Omental fat pad (tissue), 4 donors: ENCODE results near the gene RPS6KA4. TPM values are rescaled to one million over a fixed set of nuclear protein-coding genes. Genes with fewer than 3 reads are reported as not detected.

Source experiments
- ATAC-seq: fragments of 150-250 bp; one replicate; pipeline ENCODE4 v1.9.1; 2016; ENCODE audit warnings: mild to moderate bottlenecking, moderate library complexity; ENCODE audit not compliant: low FRiP score
- DNase-seq: peaks from one replicate; pipeline ENCODE4 v3.0.0-alpha.2; 2019; ENCODE audit warnings: low spot score
- CTCF ChIP-seq, 3 donors: fragments of 450-650 bp; IDR thresholded peaks; one replicate each; pipeline ENCODE4 v1.5.1; 2016 to 2017; ENCODE audit warnings: antibody characterized with exemption in 3 of 3, mild to moderate bottlenecking in 3 of 3, moderate library complexity in 2 of 3
- total RNA-seq, 4 donors: library from RNA; depleted of rRNA; stranded (reverse); fragments of >200 nt; gene quantifications; one replicate each; pipeline ENCODE4 v1.1.0, GENCODE V29; 2016

RPS6KA4 gene
- total RNA-seq, 4 donors from 2014 or later = 15.7 to 64.2 (median 28.1) TPM

GRCh38 chr11:64369440-64370421, 10.8 kb downstream of the RPS6KA4 start:
- ATAC-seq (no peak), DNase-seq (no peak)
- no peak for TF ChIP-seq CTCF (IDR thresholded peaks at IDR 0.05)

DNA sequence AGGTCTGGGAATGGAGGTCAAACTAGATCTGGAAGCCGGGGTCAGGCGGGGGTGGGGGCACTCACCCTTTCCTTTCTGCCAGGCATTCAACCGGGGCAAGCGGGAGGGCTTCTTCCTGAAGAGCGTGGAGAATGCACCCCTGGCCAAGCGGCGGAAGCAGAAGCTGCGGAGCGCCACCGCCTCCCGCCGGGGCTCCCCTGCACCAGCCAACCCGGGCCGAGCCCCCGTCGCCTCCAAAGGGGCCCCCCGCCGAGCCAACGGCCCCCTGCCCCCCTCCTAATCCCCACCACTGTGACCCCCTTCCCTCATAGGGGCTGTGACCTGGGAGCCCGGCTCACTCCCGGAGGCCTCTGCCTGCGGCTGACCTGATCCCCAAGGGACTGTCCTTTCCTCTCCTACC, 12.2 kb downstream of the RPS6KA4 start:
- DNase-seq (no peak), ATAC-seq (no peak)
- TF ChIP-seq CTCF (IDR thresholded peaks at IDR 0.05) = no peak

DNA sequence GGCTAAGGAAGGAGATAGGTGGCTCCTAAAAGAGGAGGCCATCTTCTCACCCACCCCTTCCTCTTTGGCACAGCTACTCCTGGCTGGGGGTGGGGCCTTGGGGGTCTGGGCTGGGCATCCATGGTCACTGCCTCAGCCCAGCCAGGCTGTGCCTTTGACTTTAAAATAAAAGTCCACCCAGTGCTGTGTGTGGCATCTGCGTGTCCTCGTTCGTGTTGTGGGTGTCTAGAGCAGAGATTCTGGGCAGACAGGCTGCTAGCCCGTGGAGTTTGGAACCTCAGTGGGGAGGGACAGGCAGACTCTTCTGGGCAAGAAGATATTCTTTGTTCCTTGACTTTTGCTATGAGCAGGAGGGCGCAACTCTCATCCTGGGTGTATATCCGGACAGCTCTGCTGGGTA, 13.1 kb downstream of the RPS6KA4 start:
- ATAC-seq (no peak), DNase-seq (no peak)
- no peak for TF ChIP-seq CTCF (IDR thresholded peaks at IDR 0.05)

- TF ChIP-seq CTCF (IDR thresholded peaks at IDR 0.05) = no peak
- ATAC-seq = peak; percentile 27
- DNase-seq = no peak
Measured at GRCh38 chr11:64372802-64373597, 14.0 kb downstream of the RPS6KA4 start.

DNA sequence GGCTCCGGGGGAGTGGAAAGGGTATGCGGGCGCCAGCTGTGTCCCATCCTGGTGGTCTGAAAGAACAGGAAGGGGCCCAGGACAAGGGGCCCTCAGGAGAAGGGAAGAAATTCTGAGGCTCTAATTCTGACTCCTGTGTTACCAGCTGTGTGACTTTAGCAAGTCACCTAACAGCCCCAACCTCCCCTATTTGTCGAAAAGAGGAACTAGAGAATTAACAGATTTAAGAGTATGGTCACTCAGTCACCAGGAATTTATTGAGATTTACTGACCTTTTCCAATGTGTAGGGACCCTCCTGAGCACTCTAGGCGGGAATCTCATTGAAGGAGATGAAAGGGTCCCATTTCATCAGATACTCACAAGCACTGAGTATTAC, 14.6 kb downstream of the RPS6KA4 start:
- ATAC-seq = no peak
- no peak for TF ChIP-seq CTCF (IDR thresholded peaks at IDR 0.05)

DNA sequence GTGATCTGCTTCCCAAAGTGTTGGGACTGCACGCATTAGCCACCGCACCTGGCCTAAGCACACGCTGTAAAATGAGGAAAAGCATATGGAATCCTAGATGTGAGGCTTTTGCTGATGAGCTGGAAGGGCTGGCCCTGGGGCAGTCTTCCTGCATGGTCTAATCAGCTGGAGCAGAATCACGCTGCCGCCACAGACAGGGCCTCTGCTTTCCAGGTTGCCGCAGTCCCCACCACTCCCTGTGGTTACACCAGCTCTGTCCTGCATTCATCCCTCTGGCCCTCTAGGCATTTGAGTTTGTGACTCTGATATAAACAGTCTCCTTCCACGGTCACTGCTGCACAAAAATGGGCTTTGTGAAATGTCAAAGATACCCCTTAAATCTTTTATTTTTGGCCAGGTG, 17.1 kb downstream of the RPS6KA4 start:
- ATAC-seq (no peak), DNase-seq (no peak)
- no peak for TF ChIP-seq CTCF (IDR thresholded peaks at IDR 0.05)

More for the DNA sequence above, 14.6 kb downstream of the RPS6KA4 start:
- no peak for DNase-seq
